GM12878 (cell line): Measurements from ENCODE around the gene SCD5.

Experiments used
- ATF7 ChIP-seq: fragments of 450-650 bp; IDR thresholded peaks from 2 replicates; pipeline ENCODE4 v1.6.1; 2016; ENCODE audit warnings: low read depth, mild to moderate bottlenecking
- BCL11A ChIP-seq: IDR thresholded peaks from 2 replicates; pipeline ENCODE4 v1.6.1; 2011; ENCODE audit warnings: low read depth, low read length
- CEBPB ChIP-seq, 2 experiments: fragments of 150-350 bp in 1 of 2; IDR thresholded peaks; 2 replicates each; pipeline ENCODE4 v1.6.1; 2012 to 2014; ENCODE audit warnings: low read depth in 2 of 2, low read length in 2 of 2, borderline replicate concordance in 1 of 2, inconsistent platforms in 1 of 2
- DPF2 ChIP-seq: fragments of 450-650 bp; IDR thresholded peaks from 2 replicates; pipeline ENCODE4 v1.6.1; 2017; ENCODE audit warnings: mild to moderate bottlenecking
- HDGF ChIP-seq: fragments of 450-650 bp; IDR thresholded peaks from 2 replicates; pipeline ENCODE4 v1.6.1; 2016; ENCODE audit warnings: antibody characterized with exemption
- MYC ChIP-seq: IDR thresholded peaks from 2 replicates; pipeline ENCODE4 v1.6.1; 2011; ENCODE audit warnings: mild to moderate bottlenecking, low read length, moderate library complexity, inconsistent platforms; ENCODE audit not compliant: insufficient read depth, insufficient replicate concordance, insufficient read length, severe bottlenecking
- SUPT20H ChIP-seq: IDR thresholded peaks from 2 replicates; pipeline ENCODE4 v1.6.1; 2011; ENCODE audit warnings: low read depth, mild to moderate bottlenecking, low read length, moderate library complexity, borderline replicate concordance; ENCODE audit not compliant: control insufficient read depth
- ZBTB11 ChIP-seq: fragments of 450-650 bp; formaldehyde crosslinking; IDR thresholded peaks from 2 replicates; pipeline ENCODE4 v1.5.0; 2022; ENCODE audit warnings: mild to moderate bottlenecking, missing genetic modification characterization
- TF ChIP-seq, protein P1 (sequence below), 3 experiments: IDR thresholded peaks in 2 of 3; conservative IDR thresholded peaks in 1 of 3; 2 replicates each; pipeline ENCODE4 v1.5.1; 2011; ENCODE audit warnings: low read depth in 3 of 3, low read length in 3 of 3, mild to moderate bottlenecking in 3 of 3, control low read depth in 2 of 3, moderate library complexity in 2 of 3, inconsistent platforms in 1 of 3, mixed read lengths in 1 of 3; ENCODE audit not compliant: control insufficient read depth in 2 of 3, insufficient read depth in 1 of 3; ENCODE audit errors: extremely low read depth in 1 of 3

DNA sequence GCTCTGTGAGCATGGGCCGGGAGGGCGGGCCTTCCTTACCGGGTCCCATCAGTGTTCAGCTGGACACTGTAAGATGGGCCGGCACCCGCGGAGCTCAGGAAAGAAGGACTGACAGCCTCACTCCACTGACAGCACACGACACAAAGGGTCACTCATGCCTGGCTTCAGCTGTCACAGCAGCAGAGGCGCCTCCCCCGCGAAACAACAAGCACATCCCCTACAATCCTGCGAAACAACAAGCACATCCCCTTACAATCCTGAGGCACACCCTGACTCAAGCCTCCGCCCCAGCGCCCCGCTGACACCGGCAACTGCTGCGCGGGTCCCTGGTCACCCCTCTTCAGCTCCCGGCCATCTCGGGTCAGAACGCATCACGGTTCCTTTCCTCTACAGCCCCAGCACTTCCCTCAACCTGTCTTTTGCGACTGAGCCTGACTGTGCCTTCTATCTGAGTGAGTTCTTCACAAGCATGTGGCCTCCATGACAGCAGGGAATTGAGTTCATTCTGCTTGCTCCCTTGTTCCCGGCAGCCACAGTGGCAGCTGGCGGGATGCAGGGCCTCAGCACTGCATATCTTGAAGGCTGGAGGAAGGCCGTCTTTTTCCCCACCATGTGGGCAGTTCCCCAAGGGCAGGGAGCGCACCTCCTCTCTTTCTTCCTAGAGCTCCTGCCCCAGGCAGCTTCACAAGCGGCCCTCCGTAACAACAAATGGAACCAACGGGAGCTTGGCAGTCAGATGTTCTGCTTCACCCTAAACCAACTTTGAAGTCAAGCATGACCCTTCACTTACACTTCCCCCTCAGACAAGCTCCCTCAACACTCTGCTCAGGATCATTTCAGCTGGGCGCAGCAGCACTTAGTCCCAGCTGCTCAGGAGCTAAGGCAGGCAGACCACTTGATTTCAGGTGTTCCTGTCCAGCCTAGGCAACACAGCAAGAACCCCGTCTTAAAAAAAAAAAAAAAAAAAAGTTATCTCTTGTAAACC, 39.6 kb downstream of the SCD5 start:
- no peak for TF ChIP-seq ATF7
- TF ChIP-seq, protein P1, sequence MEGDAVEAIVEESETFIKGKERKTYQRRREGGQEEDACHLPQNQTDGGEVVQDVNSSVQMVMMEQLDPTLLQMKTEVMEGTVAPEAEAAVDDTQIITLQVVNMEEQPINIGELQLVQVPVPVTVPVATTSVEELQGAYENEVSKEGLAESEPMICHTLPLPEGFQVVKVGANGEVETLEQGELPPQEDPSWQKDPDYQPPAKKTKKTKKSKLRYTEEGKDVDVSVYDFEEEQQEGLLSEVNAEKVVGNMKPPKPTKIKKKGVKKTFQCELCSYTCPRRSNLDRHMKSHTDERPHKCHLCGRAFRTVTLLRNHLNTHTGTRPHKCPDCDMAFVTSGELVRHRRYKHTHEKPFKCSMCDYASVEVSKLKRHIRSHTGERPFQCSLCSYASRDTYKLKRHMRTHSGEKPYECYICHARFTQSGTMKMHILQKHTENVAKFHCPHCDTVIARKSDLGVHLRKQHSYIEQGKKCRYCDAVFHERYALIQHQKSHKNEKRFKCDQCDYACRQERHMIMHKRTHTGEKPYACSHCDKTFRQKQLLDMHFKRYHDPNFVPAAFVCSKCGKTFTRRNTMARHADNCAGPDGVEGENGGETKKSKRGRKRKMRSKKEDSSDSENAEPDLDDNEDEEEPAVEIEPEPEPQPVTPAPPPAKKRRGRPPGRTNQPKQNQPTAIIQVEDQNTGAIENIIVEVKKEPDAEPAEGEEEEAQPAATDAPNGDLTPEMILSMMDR (IDR thresholded peaks at IDR 0.05 in 2 of 3, conservative IDR thresholded peaks at IDR 0.05 in 1 of 3; ENCODE audit: control insufficient read depth in 2 of 3, extremely low read depth in 1 of 3, insufficient read depth in 1 of 3, low read depth in 3 of 3, low read length in 3 of 3), result no peak
- no peak for TF ChIP-seq CEBPB (IDR thresholded peaks at IDR 0.05; ENCODE audit: borderline replicate concordance in 1 of 2, low read depth in 2 of 2, low read length in 2 of 2)
- TF ChIP-seq MYC, result no peak
- TF ChIP-seq SUPT20H, result no peak
- TF ChIP-seq BCL11A, result no peak
- no peak for TF ChIP-seq ZBTB11 (CRISPR knock-in tag)
- no peak for TF ChIP-seq DPF2
- TF ChIP-seq HDGF, result no peak
